ENCODE measurements around the gene PRR20D.
"Not testable (repeated sequence)": the region's sequence is repeated elsewhere in the genome, so short reads cannot be mapped to it uniquely, and the experiment has no call there.

Gene PRR20D

DNA sequence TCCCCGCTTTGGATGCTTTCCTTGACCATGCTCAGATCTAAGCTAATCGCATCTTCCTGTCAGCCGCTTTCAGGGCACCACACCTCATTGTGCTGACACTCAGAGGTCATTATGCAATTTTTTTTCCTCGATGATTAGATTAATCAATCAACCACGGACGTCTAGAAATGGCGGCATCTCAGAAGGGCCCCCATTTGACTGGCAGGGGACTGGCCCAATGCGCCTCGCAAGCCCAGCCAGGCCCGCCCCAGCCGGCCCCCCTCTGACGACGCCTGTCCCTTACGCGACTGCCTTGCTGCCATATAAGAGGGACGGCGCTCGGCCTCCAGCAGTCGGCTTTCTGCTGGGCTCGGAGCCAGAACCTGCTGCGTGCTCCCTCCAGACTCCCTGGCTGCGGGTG, at the start of gene PRR20D:
Gene PRR20D (plus strand): TSS at position 301 of the 400 bp plus-strand sequence. CDS start 387 bp downstream, outside the sequence.
- DNase-seq (ENCODE audit: low read depth), result not testable (repeated sequence)

DNA sequence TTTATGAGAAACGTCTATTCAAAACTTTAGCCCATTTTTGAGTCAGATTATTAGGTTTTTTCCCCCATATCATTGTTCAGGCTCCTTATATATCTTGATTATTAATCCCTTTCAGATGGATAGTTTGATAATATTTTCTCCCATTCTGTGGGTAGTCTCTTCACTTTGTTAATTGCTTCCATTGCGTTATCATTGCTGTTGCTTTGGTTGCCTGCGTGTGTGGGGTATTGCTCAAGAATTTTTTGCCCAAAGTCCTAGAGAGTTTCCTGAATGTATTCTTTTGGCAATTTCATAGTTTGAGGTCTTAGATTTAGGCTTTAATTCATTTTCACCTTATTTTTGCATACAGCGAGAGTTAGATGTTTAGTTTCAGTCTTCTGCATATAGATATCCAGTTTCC, 45.5 kb upstream of the PRR20D start:
- no peak for DNase-seq (ENCODE audit: low read depth)

DNA sequence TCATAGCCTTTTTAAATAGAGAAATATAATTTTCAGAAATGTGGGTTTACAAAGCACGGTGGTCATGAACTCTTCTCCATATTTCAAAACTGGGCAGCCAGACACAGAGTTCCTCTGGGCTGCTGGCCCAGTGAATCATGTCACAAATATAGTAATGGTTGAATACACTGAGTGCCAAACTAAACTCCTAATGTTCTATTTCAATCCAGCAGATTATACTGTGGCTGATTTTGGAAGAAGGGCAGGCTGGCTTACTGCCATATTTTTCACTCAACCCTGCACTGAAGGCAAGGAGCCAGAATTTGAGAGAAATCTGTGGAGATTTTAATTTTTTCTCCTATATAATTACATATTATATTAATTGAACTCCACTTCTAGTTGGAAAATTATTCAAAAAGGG, 36.8 kb upstream of the PRR20D start:
- DNase-seq (ENCODE audit: low read depth), result no peak

DNA sequence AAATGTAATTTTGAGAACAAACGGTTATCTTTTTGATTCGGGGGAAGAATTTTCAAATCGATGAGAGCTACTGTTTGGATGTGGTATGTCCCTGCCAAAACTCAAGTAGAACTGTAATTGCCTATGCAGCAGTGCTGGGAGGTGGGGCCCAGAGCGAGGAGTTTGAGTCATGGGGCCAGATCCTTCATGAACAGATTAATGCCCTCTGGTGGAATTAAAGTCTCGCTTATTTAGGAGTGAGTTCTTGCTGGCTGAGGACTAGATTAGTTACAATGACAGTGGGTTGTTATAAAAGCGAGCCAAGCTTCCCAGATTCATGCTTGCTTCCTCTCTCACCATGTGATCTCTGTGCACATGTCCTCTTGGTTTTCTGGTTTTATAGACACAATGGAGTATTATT, 31.5 kb upstream of the PRR20D start:
- no peak for DNase-seq (ENCODE audit: low read depth)

DNA sequence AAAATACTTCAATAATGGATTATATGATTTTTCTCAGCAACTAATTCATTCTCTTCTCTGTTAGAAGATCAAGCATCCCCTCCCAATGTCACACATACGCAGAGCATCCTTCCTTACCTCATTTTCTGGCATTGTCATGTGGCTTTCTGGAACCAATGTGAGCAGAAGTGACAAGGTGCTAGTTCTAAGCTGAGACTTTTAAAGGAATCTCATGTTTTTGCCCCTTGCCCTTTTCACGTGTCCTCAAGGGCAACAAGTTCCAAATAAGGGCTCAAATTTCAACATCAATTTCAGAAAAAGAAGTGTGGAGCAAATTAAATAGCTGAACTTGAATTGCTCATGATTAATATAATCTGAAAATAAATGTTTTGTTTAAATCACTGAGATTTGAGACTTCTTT, 24.3 kb upstream of the PRR20D start:
- no peak for DNase-seq (ENCODE audit: low read depth)

DNA sequence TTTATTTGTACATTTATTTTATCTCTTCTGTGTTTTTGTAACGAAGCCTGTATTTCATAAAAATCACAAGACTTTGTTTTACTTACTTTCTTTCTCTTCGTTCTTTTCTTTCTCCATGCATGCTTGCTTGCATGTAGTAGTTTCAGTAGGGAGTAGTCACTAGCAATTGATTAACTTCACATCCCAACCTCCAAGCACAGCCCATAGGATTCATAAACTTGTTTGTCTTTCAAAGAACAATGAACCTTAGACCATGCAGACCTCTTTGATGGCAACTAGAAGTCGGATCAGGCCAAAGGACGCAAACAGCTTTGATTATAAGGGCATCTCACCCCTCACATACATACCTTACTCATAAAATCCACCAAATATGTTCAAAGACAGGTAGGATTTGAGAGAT, 22.8 kb upstream of the PRR20D start:
- DNase-seq (ENCODE audit: low read depth), result no peak

DNA sequence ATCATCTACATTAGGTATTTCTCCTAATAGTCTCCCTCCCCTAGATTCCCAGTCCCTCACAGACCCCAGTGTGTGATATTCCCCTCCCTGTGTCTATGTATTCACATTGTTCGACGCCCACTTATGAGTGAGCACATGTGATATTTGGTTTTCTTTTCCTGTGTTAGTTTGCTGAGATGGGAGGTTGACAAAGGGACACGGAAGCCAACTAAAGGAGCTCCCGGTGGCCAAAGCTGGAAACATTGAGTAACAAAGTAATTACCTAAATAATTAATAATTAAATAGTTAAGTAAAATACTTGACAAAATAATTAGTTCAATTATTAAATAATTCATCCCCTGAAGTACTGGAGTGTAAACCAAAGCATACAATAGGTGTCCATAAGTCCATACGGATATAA, 21.4 kb upstream of the PRR20D start:
- DNase-seq (ENCODE audit: low read depth), result no peak

DNA sequence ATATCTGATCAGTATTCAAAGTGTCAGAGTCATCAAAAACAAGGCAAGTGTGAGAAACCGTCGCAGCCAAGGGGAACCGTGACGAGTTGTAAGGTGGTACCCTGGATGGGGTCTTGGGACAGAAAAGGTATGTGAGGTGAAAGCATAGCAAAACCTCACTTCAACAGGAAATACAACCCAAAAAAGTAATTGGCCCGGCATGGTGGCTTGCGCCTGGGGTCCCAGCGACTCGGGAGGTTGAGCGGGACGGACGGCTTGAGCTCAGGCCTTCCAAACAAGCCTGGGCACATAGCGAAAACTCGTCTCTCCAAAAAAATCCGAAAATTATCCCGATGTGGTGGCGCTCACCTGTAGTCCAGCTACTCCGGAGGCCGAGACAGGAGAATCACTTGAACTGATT, 20.7 kb upstream of the PRR20D start:
- DNase-seq (ENCODE audit: low read depth), result not testable (repeated sequence)

DNA sequence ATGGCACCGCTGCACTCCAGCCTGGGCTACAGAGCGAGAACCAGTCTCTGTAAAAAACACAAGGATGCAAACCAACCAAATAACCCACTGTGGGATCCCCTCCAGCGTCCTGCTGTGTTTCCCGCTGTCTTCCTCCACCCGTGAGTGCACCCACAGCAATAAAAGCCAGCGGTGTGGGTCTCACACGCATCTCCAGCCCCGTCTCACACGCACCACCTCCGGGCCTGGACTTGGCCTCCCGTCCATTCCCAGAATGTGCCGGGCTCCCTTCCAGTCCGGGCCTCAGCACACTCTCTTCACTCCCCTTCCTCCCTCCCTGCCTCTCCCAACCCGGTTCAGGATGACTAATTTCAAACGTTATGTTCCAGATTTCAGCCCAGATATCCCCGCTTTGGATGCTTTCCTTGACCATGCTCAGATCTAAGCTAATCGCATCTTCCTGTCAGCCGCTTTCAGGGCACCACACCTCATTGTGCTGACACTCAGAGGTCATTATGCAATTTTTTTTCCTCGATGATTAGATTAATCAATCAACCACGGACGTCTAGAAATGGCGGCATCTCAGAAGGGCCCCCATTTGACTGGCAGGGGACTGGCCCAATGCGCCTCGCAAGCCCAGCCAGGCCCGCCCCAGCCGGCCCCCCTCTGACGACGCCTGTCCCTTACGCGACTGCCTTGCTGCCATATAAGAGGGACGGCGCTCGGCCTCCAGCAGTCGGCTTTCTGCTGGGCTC, 20.0 kb upstream of the PRR20D start, which contains the start of gene PRR20A:
Gene PRR20A (plus strand): TSS at position 684 of the 734 bp plus-strand sequence. CDS start 387 bp downstream, outside the sequence.
- DNase-seq (ENCODE audit: low read depth), result not testable (repeated sequence)

DNA sequence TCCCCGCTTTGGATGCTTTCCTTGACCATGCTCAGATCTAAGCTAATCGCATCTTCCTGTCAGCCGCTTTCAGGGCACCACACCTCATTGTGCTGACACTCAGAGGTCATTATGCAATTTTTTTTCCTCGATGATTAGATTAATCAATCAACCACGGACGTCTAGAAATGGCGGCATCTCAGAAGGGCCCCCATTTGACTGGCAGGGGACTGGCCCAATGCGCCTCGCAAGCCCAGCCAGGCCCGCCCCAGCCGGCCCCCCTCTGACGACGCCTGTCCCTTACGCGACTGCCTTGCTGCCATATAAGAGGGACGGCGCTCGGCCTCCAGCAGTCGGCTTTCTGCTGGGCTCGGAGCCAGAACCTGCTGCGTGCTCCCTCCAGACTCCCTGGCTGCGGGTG, 13.2 kb upstream of the PRR20D start, which contains the start of gene PRR20B:
Gene PRR20B (plus strand): TSS at position 301 of the 400 bp plus-strand sequence. CDS start 387 bp downstream, outside the sequence.
- not testable (repeated sequence) for DNase-seq (ENCODE audit: low read depth)

DNA sequence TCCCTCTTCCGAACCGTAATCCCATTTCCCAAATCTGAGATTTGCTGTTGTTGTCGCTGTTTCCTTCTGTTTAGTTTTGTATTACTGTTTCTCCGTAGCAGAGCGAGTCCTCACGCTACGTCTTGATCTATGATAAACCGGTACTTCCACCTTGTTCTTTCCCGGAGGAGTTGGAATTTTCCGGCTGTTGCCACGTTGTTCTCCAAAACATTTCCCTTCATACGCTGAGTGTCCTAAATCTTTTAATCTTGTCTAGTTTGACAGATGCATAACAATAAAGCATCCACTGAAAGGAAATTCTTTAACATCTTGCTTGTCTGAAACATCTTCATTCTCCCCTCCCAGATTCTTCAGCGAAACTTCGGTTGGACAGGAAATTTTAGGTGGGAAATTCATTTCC, 12.3 kb upstream of the PRR20D start:
- DNase-seq (ENCODE audit: low read depth), result not testable (repeated sequence)

DNA sequence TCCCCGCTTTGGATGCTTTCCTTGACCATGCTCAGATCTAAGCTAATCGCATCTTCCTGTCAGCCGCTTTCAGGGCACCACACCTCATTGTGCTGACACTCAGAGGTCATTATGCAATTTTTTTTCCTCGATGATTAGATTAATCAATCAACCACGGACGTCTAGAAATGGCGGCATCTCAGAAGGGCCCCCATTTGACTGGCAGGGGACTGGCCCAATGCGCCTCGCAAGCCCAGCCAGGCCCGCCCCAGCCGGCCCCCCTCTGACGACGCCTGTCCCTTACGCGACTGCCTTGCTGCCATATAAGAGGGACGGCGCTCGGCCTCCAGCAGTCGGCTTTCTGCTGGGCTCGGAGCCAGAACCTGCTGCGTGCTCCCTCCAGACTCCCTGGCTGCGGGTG, 6.7 kb upstream of the PRR20D start, which contains the start of gene PRR20C:
Gene PRR20C (plus strand): TSS at position 301 of the 400 bp plus-strand sequence. CDS start 387 bp downstream, outside the sequence.
- not testable (repeated sequence) for DNase-seq (ENCODE audit: low read depth)

DNA sequence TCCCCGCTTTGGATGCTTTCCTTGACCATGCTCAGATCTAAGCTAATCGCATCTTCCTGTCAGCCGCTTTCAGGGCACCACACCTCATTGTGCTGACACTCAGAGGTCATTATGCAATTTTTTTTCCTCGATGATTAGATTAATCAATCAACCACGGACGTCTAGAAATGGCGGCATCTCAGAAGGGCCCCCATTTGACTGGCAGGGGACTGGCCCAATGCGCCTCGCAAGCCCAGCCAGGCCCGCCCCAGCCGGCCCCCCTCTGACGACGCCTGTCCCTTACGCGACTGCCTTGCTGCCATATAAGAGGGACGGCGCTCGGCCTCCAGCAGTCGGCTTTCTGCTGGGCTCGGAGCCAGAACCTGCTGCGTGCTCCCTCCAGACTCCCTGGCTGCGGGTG, 6.5 kb downstream of the PRR20D start, which contains the start of gene PRR20E:
Gene PRR20E (plus strand): TSS at position 301 of the 400 bp plus-strand sequence. CDS start 387 bp downstream, outside the sequence.
- not testable (repeated sequence) for DNase-seq (ENCODE audit: low read depth)

DNA sequence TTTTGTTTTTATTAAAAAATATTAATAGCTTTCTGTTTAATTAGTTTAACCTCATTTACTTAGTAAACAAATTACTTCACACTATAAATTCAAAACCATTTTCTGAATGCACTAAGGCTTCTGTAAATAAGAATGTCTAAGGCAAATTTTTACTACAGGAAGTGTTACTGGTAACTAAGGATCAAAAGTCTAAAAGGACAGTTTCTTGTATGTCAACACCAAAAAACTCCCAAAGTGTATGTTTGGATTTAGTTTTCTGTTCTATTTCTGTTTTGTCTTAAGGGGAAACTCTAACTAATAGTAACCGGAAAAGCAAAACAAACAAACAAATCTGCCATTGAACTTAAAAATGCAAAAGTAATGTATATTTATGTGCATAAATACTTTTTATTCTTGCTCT, 31.2 kb downstream of the PRR20D start:
- no peak for DNase-seq (ENCODE audit: low read depth)

DNA sequence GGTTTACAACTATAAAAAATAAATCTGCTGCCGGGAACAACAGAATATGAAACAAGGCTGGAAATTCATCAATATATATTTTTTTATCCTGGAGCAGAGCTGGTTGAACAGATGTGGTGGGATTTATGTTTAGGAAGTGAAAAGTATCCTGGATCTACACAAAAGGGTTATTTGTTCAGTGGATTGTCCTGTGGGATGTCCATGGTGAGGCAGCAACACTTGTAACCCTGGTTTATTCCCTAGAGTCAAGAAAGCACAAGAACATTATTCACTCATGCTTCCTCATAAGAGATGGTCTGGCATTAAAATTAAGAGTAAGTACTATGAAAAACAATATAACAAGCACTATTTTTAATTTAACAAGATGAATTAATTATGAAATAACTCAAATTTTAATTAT, 52.6 kb downstream of the PRR20D start:
- no peak for DNase-seq (ENCODE audit: low read depth)

Measured in HS-27A (cell line).